ENCODE data around the gene ODAD2. TPM values are rescaled to one million over a fixed set of nuclear protein-coding genes. Genes with fewer than 3 reads are reported as not detected.

ODAD2 gene
- total RNA-seq, 1 experiment from 2014 or later: 20.4 TPM

GRCh38 chr10:27844223-27844622 is 154.7 kb downstream of the ODAD2 start:
- Histone ChIP-seq H2AFZ (ENCODE audit: low read depth, low read length, poor library complexity, severe bottlenecking) (no peak overlapping the region), H3K36me3 (ENCODE audit: control insufficient read depth in 1 of 2, insufficient read depth in 2 of 2, low read length in 2 of 2) (no peaks in the 10 kb centered on the region), H3K9me3 (ENCODE audit: control insufficient read depth in 1 of 2, insufficient read depth in 1 of 2, low read depth in 1 of 2, low read length in 2 of 2) (no peaks in the 10 kb centered on the region), H3K27ac (ENCODE audit: low read depth, low read length) (no peak overlapping the region), H4K20me1 (ENCODE audit: insufficient read depth) (no peaks in the 10 kb centered on the region), H3K4me3 (replicated peaks in 1 of 2; ENCODE audit: low read depth in 1 of 2, low read length in 2 of 2) (no peak overlapping the region), H3K9ac (ENCODE audit: low read length) (no peak overlapping the region), H3K9me2 (ENCODE audit: insufficient read depth) (no peaks in the 10 kb centered on the region), H3K79me2 (ENCODE audit: insufficient read depth, low read length) (no peaks in the 10 kb centered on the region), H3K4me1 (ENCODE audit: control insufficient read depth in 1 of 2, insufficient read depth in 2 of 2, low read length in 2 of 2) (peaks cover 3 to 7% of the 10 kb centered on the region in 2 experiments; a peak in 2 of 4 replicates), H3K27me3 (ENCODE audit: insufficient read depth, low read length) (no peaks in the 10 kb centered on the region), H3K4me2 (ENCODE audit: low read length) (no peak overlapping the region)
- intact Hi-C loops (cut with micrococcal nuclease): no loop called here
- ChIA-PET POLR2A (no interaction called here), CTCF (no interaction called here), RAD21 (ENCODE audit: low non-redundant PET in 1 of 2, low total read pairs in 2 of 2, uncharacterized antibody in 2 of 2, unreplicated experiment in 2 of 2) (no interaction called here)
- TF ChIP-seq ELF1 (IDR thresholded peaks at IDR 0.05; ENCODE audit: borderline replicate concordance, low read depth): no peak
- TF ChIP-seq SP1 (IDR thresholded peaks at IDR 0.05; ENCODE audit: low read depth): no peak
- TF ChIP-seq MAX (IDR thresholded peaks at IDR 0.05): no peak
- no peak for TF ChIP-seq POLR2AphosphoS5 (IDR thresholded peaks at IDR 0.05; ENCODE audit: low read depth, low read length)
- TF ChIP-seq ZNF274 (IDR thresholded peaks at IDR 0.05; ENCODE audit: low read depth, low read length): no peak
- TF ChIP-seq FOSL1 (IDR thresholded peaks at IDR 0.05; ENCODE audit: low read depth): no peak
- TF ChIP-seq YY1 (IDR thresholded peaks at IDR 0.05; ENCODE audit: extremely low read depth, insufficient replicate concordance, low read depth, low read length): no peak
- no peak for TF ChIP-seq TCF7L2 (IDR thresholded peaks at IDR 0.05; ENCODE audit: borderline replicate concordance, extremely low read depth, insufficient read depth, insufficient read length)
- no peak for TF ChIP-seq ATF3 (IDR thresholded peaks at IDR 0.05)
- no peak for TF ChIP-seq EGR1 (IDR thresholded peaks at IDR 0.05; ENCODE audit: low read depth)
- TF ChIP-seq SIN3A (IDR thresholded peaks at IDR 0.05; ENCODE audit: low read depth): no peak
- no peak for TF ChIP-seq RAD21 (IDR thresholded peaks at IDR 0.05; ENCODE audit: low read depth)
- no peak for TF ChIP-seq SRF (IDR thresholded peaks at IDR 0.05; ENCODE audit: low read depth)
- ATAC-seq (no peak), DNase-seq (ENCODE audit: low read depth, low spot score) (no peak)
- BruUV-seq (replicated peaks): no TSS peak

All from HCT116 (cell line).